RKO (cell line): ENCODE measurements around the gene AGAP1.
A peak's percentile ranks its signal among the peaks of the same experiment; 100 is the strongest.

ENCODE experiments used
- DNase-seq: peaks from one replicate; pipeline ENCODE4 v3.0.0-alpha.2; 2016; ENCODE audit warnings: low spot score

The AGAP1 gene

GRCh38 chr2:235877275-235877802 lies 383.5 kb downstream of the AGAP1 start:
- DNase-seq, result no peak

GRCh38 chr2:235879116-235879515 lies 385.3 kb downstream of the AGAP1 start:
- no peak for DNase-seq

DNA sequence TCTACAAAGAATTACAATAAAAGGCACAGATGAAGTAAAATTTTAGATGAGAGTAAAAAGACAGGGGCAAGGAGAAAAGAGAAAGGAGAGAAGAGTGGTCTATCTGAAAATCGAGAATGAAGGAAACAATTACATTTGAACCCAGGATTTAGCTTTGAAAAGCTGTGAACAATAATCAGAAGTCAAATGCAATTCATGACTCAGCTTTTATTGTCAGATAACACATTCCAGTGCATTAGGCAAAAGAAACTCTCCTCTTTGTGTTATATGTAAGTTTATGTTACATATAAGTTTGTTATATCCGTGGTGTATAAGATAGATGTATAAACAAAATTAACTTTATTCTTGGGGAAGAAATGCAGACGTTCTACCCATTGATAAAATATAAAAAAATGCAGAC lies 389.8 kb downstream of the AGAP1 start:
- no peak for DNase-seq

DNA sequence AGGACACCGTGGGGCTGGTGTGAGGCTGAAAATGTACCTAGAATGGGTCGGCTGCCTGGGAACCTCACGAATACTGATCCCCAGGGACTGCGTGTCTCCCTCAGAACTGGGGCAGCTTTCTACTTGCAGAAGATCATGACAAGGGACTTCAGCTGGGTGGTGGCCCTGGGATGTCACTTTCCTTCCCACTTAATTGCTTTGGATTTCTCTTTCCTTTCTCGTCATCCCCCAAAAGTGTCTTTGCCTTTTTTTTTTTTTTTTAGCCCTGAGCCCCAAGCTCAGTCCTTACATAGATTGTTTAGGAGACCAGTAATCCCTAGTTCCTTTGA lies 395.4 kb downstream of the AGAP1 start:
- DNase-seq, result no peak

DNA sequence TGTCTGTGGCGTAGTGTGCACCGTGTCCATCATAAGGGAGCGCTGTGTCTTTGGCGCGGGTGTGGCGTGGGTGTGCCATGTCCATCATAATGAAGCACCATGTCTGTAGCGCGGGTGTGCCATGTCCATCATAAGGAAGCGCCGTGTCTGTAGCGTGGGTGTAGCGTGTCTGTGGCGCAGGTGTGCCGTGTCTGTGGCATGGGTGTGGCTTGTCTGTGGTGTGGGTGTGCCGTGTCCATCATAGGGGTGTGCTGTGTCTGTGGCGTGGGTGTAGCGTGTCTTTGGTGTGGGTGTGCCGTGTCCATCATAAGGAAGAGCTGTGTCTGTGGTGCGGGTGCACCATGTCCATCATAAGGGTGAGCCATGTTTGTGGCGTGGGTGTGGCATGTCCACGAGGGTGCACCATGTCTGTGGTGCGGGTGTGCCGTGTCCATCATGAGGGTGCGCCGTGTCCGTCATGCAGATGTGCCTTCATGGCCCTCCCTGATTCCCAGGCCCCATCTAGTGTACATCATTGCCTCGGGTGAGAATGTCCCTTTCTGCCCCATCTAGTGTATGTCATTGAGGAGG lies 399.4 kb downstream of the AGAP1 start:
- no peak for DNase-seq

DNA sequence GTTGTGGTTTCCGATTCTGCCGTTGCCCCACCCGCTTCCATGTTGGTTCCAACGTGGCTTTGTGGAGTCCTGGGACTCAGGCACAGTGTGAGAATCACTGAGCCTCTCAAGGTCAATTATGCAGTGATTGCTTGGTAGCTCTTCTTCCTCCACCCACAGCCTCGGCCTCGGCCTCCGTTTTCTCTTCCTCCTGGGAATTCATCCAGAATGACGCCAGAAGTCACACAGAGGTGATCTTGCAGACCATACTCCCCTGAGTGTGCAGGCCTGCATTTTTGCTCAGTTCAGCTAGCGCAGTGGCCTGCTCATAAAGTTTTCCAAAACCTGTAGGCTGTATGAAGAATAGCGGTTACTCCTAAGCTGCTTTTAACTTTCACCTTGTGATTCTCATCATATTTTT lies 401.0 kb downstream of the AGAP1 start:
- no peak for DNase-seq

DNA sequence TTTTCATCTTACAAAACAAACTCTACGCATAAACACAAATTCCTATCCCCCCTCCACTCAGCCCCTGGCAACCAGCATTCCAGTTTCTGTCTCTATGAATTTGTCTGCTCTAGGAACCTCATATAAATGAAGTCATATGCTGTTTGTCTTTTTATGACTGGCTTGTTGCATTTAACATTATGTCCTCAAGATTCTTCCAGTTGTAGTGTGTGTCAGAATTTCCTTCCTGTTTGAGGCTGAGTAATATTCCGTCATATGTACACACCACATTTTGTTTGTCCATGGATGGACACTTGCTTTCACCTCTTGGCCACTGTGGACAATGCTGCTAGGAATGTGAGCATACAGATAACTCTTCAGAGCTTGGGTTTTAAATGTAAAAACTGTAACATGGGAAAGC lies 402.2 kb downstream of the AGAP1 start:
- peak; percentile 1 for DNase-seq

DNA sequence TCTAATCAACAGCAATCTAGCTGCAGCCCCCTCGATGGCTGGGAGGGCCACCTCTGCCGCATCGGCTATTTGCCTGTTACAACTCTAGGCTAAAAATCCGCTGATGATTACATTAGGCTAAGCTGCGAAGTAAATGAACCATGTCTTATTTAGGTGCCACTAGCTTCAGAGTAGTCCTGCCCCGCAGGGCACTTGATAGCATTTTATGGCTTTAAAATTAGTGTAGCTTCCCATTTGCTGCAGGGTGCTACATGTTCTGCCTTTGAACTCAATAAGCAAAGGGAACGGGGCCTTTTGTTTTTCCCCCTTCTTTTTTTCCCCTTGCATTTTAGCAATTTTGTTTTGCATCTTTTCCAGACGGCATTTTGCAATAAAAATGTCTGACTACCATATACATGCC lies 404.1 kb downstream of the AGAP1 start:
- DNase-seq, result no peak

- no peak for DNase-seq
These were observed 404.9 kb downstream of the AGAP1 start for GRCh38 chr2:235898766-235899165.

DNA sequence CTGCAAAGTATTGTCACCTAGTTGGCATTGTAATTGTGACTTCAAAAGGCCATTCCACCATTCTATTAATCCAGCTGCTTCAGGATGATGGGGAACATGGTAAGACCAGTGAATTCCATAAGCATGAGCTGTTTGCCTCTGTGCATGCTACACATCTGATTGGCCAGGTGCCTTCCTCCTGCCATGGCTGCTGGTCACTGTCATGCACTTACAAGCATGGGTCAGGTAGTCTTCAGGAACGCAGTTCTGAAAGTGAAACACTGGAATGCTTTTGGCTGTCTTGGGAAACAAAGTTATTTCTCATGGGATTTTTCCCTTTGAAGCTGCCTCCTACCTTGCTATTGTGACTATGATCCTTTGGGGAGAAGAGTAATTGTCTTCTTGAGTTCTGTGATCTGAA lies 406.8 kb downstream of the AGAP1 start:
- no peak for DNase-seq

DNA sequence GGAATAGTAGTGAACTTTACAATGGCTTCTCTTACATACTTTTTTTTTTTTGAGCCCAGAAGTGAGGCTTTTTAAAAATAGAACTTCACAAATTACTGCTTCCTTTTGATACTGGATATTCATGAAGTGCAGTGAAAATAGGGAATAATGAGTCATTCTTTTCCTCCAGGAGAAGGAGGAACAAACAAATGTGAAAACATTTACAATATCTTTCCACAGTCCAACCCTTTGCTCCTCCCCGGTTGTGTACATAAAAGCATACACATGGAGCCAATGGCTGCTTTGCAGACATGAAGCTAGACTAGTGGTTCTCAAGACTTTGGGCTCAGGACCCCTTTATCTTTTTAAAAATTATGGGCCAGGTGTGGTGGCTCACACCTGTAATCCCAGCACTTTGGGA lies 407.4 kb downstream of the AGAP1 start:
- DNase-seq, result no peak

GRCh38 chr2:235903782-235904584 lies 410.1 kb downstream of the AGAP1 start:
- no peak for DNase-seq

DNA sequence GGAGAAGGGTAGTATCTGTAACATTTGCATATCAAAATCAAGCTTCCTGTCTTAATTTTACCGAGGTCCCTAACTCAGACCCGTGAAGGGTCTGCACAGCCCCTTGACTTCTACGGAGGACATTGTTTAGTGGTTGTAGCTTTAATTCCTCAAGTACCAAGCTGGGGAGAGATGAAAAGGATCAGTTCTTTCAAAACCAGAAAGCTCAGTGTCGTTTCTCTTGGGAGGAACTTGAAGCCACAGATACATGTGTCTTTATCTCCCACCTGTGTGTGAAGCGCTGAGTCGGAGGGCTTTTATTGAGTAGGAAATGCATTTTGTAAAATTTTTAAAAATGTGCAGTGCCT lies 410.7 kb downstream of the AGAP1 start:
- DNase-seq, result no peak

GRCh38 chr2:235908826-235909225 lies 415.0 kb downstream of the AGAP1 start:
- DNase-seq, result no peak

DNA sequence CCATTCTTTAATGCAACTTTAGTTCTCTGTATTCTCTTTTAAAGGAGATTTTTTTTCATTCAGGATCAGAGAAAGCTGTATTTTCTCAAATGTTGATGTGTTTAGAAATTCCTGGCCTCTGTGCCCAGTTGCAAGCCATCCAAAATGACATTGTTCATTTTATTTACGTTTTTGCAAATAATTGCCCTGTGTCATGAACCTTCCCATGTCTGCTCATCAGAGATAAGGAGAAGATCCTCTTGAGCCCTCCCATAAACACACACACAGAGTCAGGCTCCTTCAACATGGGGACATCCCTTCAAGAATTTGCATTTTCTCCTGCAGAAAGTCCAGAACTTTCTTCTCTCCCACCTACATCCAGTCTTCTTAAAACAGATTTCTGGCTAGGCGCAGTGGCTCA lies 415.5 kb downstream of the AGAP1 start:
- no peak for DNase-seq

- no peak for DNase-seq
These were observed 416.2 kb downstream of the AGAP1 start for GRCh38 chr2:235910067-235910466.

DNA sequence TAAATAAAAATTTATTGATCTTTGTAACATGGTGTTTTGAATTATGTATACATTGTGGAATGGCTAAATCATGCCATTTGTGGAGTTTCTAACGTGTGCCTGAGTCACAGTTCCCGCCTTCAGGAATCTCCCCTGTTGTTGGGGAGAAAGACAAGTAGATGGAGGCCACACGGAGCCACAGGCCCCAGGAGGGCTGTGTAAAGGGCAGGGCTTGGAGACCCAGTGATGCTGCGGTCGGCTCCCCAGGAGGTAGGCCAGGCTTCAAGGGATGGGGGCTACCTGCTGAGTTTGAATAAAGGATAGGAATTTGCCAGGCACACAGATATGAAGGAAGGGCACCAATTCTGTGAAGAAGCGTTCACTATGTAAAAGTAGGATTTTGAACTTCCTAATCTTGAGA lies 417.3 kb downstream of the AGAP1 start:
- DNase-seq, result no peak

DNA sequence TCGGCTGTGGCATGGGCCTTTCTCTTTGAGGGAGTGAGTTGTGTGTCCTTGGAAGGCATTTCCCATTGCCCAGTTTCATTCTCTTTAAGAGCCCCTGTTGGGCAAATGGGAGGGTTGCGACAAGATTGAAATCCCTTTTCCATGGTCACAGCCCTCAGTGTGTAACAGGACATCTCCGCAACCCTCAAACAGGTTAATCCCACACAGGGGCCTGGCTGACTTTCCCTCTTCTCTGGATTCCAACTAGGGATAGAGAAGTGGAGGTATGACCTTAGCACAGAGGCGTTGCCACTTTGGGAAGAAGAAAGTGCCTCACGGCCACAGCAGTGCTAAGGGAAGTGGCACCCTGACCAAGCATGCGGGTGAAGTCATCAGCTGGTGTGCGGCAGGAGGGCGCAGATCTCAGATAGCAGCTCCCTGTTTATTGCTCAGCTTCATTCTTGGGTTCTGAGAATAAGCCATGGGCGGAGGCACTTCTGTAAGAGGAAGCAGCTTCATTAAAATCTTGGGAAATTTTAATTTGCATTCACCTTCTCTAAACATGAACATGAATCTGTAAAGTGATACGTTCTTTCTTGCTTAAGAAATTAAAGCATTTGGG lies 417.9 kb downstream of the AGAP1 start:
- DNase-seq, result no peak

GRCh38 chr2:235914756-235915155 lies 420.9 kb downstream of the AGAP1 start:
- no peak for DNase-seq

- DNase-seq, result no peak
These were observed 423.7 kb downstream of the AGAP1 start for GRCh38 chr2:235917506-235917905.

GRCh38 chr2:235918876-235919275 lies 425.0 kb downstream of the AGAP1 start:
- DNase-seq, result no peak

DNA sequence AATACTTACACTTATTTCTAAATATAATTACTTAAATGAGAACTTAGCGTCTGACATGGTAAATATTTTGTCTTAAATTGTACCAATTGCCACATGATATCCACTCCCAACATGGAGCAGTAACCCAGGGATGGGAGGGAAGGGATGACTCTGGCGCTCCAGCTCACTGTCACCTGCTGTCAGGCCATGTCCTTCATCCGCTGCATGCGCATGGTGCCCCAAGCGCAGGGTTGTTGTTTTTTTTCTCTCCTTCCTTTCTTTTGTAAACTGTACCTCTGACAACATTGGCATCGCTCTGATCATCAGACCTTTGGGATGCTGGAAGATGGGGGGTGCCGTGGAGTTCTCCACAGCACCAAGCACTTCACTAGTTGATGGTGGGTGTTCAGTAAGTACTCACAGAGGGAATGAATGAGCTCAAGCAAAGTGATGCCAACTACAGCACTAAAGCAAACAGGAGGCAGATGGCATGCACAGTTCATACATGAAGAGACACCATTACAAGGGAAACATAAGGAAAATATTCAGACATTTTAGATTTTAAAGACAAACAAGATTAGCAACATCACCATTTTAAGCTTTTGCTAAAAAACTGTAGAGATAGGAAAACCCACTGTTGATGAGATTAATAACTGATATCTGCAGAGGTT lies 426.5 kb downstream of the AGAP1 start:
- no peak for DNase-seq
